H54 (cell line): ENCODE data around the gene TRMT112.

Experiments used
- DNase-seq: peaks from one replicate; pipeline ENCODE4 v3.0.0; 2011; ENCODE audit warnings: low spot score, mixed read lengths; ENCODE audit not compliant: insufficient read length
- FAIRE-seq: peaks from 3 replicates; lab custom pipeline; 2011; peaks lifted over from hg19 to GRCh38; lab: Jason Lieb, UNC
- POLR2A ChIP-seq: IDR thresholded peaks from 2 replicates; pipeline ENCODE4 v1.6.1; 2011; ENCODE audit warnings: low read depth, mild to moderate bottlenecking, low read length

TRMT112 gene

GRCh38 chr11:64317325-64317960, at the start of gene TRMT112:
TSS of gene TRMT112 (minus strand) at chr11:64317559. CDS start at chr11:64317526, 33 bp downstream.
- FAIRE-seq (peak; percentile 75), DNase-seq (peak; percentile 92)

GRCh38 chr11:64366751-64367150, 49.4 kb upstream of the TRMT112 start:
- DNase-seq (peak; percentile 63), FAIRE-seq (no peak)
- no peak for TF ChIP-seq POLR2A

More at GRCh38 chr11:64317325-64317960, at the start of gene TRMT112:
- peak; percentile 68 for TF ChIP-seq POLR2A

GRCh38 chr11:64364911-64365310, 47.6 kb upstream of the TRMT112 start:
- FAIRE-seq (no peak), DNase-seq (no peak)
- no peak for TF ChIP-seq POLR2A

- no peak for TF ChIP-seq POLR2A
- FAIRE-seq, result no peak
- DNase-seq, result no peak
These were observed 47.1 kb upstream of the TRMT112 start for GRCh38 chr11:64364435-64364834.

GRCh38 chr11:64362339-64362738, 45.0 kb upstream of the TRMT112 start:
- DNase-seq (no peak), FAIRE-seq (no peak)
- TF ChIP-seq POLR2A, result no peak

GRCh38 chr11:64361659-64362058, 44.3 kb upstream of the TRMT112 start:
- no peak for TF ChIP-seq POLR2A
- FAIRE-seq (no peak), DNase-seq (no peak)

- TF ChIP-seq POLR2A, result no peak
- no peak for FAIRE-seq
- DNase-seq, result no peak
These were observed 43.1 kb upstream of the TRMT112 start for GRCh38 chr11:64360448-64360921.

GRCh38 chr11:64359712-64360445, 42.5 kb upstream of the TRMT112 start:
- no peak for TF ChIP-seq POLR2A
- FAIRE-seq, result no peak
- DNase-seq, result no peak

GRCh38 chr11:64358907-64359711, 41.8 kb upstream of the TRMT112 start, which contains the start of gene RPS6KA4:
TSS of gene RPS6KA4 (plus strand) at chr11:64359162. CDS start at chr11:64359236, 74 bp downstream.
- DNase-seq (peak; percentile 82), FAIRE-seq (no peak)
- TF ChIP-seq POLR2A, result peak; percentile 76

GRCh38 chr11:64358536-64358906, 41.2 kb upstream of the TRMT112 start:
- TF ChIP-seq POLR2A, result no peak
- DNase-seq (no peak), FAIRE-seq (no peak)

GRCh38 chr11:64357904-64358535, 40.7 kb upstream of the TRMT112 start:
- DNase-seq (peak; percentile 95), FAIRE-seq (no peak)
- TF ChIP-seq POLR2A, result peak; percentile 59

GRCh38 chr11:64357446-64357845, 40.1 kb upstream of the TRMT112 start:
- TF ChIP-seq POLR2A, result no peak

More at GRCh38 chr11:64357446-64357845, 40.1 kb upstream of the TRMT112 start:
- FAIRE-seq (no peak), DNase-seq (no peak)
